Ovary (tissue), 3 donors: ENCODE data around the gene NLK.

Experiments used
- CTCF ChIP-seq, 3 donors: fragments of 450-650 bp in 2 of 3; fragments of 200-600 bp in 1 of 3; IDR thresholded peaks; one replicate each; pipeline versions ENCODE4 v1.5.1 to v1.8.0; 2016 to 2022; ENCODE audit warnings: antibody characterized with exemption in 3 of 3, mild to moderate bottlenecking in 1 of 3
- EP300 ChIP-seq: sonication (generic); formaldehyde crosslinking; IDR thresholded peaks from one replicate; pipeline ENCODE4 v1.6.1; 2017; ENCODE audit warnings: antibody characterized with exemption
- POLR2A ChIP-seq: fragments of 450-650 bp; IDR thresholded peaks from one replicate; pipeline ENCODE4 v1.6.1; 2017; ENCODE audit warnings: antibody characterized with exemption, mild to moderate bottlenecking, moderate library complexity
- donor health status: DM: no; HTN: no; CAD: no.

GRCh38 chr17:28100936-28101335, 58.5 kb downstream of the NLK start:
- no peak for TF ChIP-seq CTCF (IDR thresholded peaks at IDR 0.05)
- no peak for TF ChIP-seq POLR2A
- TF ChIP-seq EP300, result no peak
